ENCODE data around the gene SORL1.
"Not testable (repeated sequence)": the region's sequence is repeated elsewhere in the genome, so short reads cannot be mapped to it uniquely, and the experiment has no call there.

SORL1 gene

GRCh38 chr11:121563900-121564822 lies 112.0 kb downstream of the SORL1 start:
- TF ChIP-seq CTCF (IDR thresholded peaks at IDR 0.05; ENCODE audit: borderline replicate concordance, insufficient read depth, low read depth, low read length): no peak
- H3K4me3 ChIP-seq (ENCODE audit: low read depth, low read length): no peak overlapping the region

- H3K4me3 ChIP-seq (ENCODE audit: low read depth, low read length): no peak overlapping the region
- TF ChIP-seq CTCF (IDR thresholded peaks at IDR 0.05; ENCODE audit: borderline replicate concordance, insufficient read depth, low read depth, low read length): no peak
Measured at GRCh38 chr11:121564948-121565684, 113.0 kb downstream of the SORL1 start.

GRCh38 chr11:121566279-121567168 lies 114.4 kb downstream of the SORL1 start:
- no peak overlapping the region for H3K4me3 ChIP-seq (ENCODE audit: low read depth, low read length)
- TF ChIP-seq CTCF (IDR thresholded peaks at IDR 0.05; ENCODE audit: borderline replicate concordance, insufficient read depth, low read depth, low read length): no peak

- no peak overlapping the region for H3K4me3 ChIP-seq (ENCODE audit: low read depth, low read length)
- no peak for TF ChIP-seq CTCF (IDR thresholded peaks at IDR 0.05; ENCODE audit: borderline replicate concordance, insufficient read depth, low read depth, low read length)
Measured at GRCh38 chr11:121567995-121568394, 115.9 kb downstream of the SORL1 start.

GRCh38 chr11:121569332-121570299 lies 117.5 kb downstream of the SORL1 start:
- H3K4me3 ChIP-seq (ENCODE audit: low read depth, low read length): not testable (repeated sequence)

- no peak overlapping the region for H3K4me3 ChIP-seq (ENCODE audit: low read depth, low read length)
Measured at GRCh38 chr11:121570453-121570852, 118.3 kb downstream of the SORL1 start.

More at GRCh38 chr11:121570453-121570852, 118.3 kb downstream of the SORL1 start:
- no peak for TF ChIP-seq CTCF (IDR thresholded peaks at IDR 0.05; ENCODE audit: borderline replicate concordance, insufficient read depth, low read depth, low read length)
